ENCODE data around the gene TMEM87B. TPM values are rescaled to one million over a fixed set of nuclear protein-coding genes. Genes with fewer than 3 reads are reported as not detected.

The TMEM87B gene
- total RNA-seq, 1 experiment from 2014 or later: 37.0 TPM

DNA sequence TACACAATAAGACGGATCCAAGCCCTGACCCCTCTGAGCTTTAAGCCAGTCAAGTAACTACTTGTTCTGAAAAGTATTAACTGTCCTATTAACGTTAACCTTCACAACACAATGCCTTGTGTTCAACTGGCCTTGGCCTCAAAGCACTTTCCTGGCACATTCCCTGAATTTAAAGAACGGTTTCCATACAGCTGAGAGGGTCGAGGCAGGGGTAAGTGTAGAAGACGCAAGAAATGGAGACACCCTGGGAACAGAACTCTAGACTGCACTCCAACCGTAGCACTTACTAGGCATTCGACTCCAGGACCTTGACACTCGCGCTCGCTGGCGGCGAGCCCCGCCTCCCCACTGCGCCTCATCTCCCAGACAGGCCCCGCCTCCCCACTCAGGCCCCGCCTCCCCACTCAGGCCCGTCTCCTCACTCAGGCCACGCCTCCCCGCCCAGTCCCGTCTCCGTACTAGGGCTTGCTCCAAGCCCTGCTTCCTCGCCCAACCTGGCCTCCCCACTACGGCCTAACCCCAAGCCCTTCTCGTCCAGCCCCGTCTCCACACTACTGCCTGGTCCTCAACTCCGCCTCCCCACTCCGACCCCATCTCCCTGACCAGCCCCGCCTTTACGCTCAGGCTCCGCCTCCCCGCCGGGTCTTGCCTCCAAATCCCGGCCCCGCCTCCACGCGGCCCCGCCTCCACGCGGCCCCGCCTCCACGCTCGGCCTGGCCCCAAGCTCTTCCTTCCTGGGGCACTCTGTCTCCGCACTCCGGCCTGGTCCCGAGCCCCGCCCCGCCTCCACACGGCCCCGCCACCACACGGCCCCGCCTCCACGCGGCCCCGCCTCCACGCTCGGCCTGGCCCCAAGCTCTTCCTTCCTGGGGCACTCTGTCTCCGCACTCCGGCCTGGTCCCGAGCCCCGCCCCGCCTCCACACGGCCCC lies 887 bp upstream of the TMEM87B start:
- Mint-ChIP-seq H3K36me3 (ENCODE audit: insufficient read depth, unreplicated experiment) (peaks cover 34% of the 10 kb centered on the region), H3K27ac (ENCODE audit: unreplicated experiment) (peak overlapping the region; percentile 76), H3K4me3 (ENCODE audit: low read depth, unreplicated experiment) (peak overlapping the region; percentile 78), H3K27me3 (ENCODE audit: unreplicated experiment) (no peaks in the 10 kb centered on the region), H3K9me3 (ENCODE audit: low read depth, unreplicated experiment) (no peaks in the 10 kb centered on the region), H3K4me1 (ENCODE audit: low read depth, unreplicated experiment) (peaks cover 31% of the 10 kb centered on the region)
- CTCF ChIA-PET: interaction anchor here (0.7 to 1.5 kb wide), 5 partner anchors 21 to 166 kb away, joined by 3 to 5 read pairs (median 4); no protein-coding TSS in a partner anchor
- no TSS peak for BruUV-seq (replicated peaks)
- intact Hi-C loops (cut with micrococcal nuclease; ENCODE audit: unreplicated experiment): loop anchor here (10.0 kb wide), 1 partner anchor 61 kb away; no protein-coding TSS in a partner anchor
- DNase-seq: peak; percentile 99
- TF ChIP-seq, protein P1, sequence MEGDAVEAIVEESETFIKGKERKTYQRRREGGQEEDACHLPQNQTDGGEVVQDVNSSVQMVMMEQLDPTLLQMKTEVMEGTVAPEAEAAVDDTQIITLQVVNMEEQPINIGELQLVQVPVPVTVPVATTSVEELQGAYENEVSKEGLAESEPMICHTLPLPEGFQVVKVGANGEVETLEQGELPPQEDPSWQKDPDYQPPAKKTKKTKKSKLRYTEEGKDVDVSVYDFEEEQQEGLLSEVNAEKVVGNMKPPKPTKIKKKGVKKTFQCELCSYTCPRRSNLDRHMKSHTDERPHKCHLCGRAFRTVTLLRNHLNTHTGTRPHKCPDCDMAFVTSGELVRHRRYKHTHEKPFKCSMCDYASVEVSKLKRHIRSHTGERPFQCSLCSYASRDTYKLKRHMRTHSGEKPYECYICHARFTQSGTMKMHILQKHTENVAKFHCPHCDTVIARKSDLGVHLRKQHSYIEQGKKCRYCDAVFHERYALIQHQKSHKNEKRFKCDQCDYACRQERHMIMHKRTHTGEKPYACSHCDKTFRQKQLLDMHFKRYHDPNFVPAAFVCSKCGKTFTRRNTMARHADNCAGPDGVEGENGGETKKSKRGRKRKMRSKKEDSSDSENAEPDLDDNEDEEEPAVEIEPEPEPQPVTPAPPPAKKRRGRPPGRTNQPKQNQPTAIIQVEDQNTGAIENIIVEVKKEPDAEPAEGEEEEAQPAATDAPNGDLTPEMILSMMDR (IDR thresholded peaks at IDR 0.05; ENCODE audit: unreplicated experiment): no peak

DNA sequence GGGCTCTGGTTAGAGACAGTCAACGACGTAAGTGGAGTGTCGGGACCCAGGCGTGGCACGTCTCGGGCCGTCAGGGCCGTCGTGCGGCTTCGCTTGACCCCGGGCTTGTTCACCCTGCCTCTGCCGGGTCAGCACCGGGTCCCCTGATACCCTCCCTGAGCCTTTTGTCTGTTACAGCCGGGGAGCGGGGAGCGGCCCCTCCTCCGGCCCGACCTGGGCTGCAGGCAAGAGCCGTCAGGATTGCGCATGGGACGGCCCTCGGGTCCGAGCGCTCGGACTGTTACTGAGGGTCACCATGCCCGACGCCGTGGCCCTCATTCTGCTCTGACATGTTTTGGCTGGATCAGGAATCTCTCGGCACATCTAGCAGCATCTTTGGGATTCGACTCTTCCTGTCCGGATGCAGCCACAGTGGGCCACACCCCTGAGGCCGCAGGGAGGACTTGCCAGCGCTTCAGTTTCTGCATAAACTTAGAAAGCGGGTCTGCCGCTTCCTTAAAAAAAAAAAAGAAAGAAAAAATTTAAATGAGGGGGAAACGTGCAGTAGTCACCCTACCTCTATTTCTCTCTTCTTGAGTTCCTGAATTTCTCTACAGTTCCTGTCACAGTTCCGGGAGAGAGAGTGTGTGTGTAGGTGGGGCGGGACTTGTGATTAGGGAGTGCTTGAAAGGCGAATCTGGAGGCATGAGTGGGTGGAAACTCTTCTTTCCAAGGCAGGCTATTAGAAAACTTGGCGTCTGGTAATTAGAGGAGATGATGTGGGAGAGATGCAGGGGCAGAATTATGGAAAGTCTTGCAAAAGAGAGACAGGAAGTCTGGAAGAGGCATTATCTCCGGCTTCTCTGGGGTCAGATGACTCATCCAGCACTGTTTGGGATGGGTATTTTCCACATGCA lies 909 bp downstream of the TMEM87B start:
- H3K4me1 Mint-ChIP-seq (ENCODE audit: low read depth, unreplicated experiment): peaks cover 25% of the 10 kb centered on the region
- BruUV-seq (replicated peaks): TSS peak; percentile 92
- peak; percentile 60 for DNase-seq
- CTCF ChIA-PET: interaction anchor here (1.2 kb wide), 1 partner anchor 53 kb away, joined by 3 read pairs; no protein-coding TSS in a partner anchor
- peak overlapping the region; percentile 80 for H3K27ac Mint-ChIP-seq (ENCODE audit: unreplicated experiment)
- TF ChIP-seq, protein P1 (IDR thresholded peaks at IDR 0.05; ENCODE audit: unreplicated experiment): no peak
- intact Hi-C loops (cut with micrococcal nuclease; ENCODE audit: unreplicated experiment): loop anchor here (10.0 kb wide), 1 partner anchor 59 kb away; no protein-coding TSS in a partner anchor
- H3K27me3 Mint-ChIP-seq (ENCODE audit: unreplicated experiment): no peaks in the 10 kb centered on the region
- peak overlapping the region; percentile 78 for H3K4me3 Mint-ChIP-seq (ENCODE audit: low read depth, unreplicated experiment)
- H3K9me3 Mint-ChIP-seq (ENCODE audit: low read depth, unreplicated experiment): no peaks in the 10 kb centered on the region
- H3K36me3 Mint-ChIP-seq (ENCODE audit: insufficient read depth, unreplicated experiment): peaks cover 34% of the 10 kb centered on the region

DNA sequence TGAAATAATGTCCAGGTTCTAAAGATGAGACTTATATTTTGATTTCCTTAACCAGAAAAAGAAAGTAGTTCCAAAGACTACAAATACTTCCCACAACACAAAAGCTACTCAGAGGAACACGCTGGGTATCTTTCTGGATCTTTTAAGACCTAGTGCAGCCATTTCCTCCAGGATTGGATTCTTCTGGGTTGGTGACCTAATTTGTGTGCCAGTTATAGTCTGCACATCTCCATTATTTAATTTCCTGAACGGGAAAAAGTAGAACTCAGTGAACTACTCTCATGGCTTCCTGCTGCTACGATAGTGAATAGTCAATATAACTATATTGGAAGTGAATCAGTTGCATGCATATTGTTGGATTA lies 1.5 kb downstream of the TMEM87B start:
- Mint-ChIP-seq H3K4me1 (ENCODE audit: low read depth, unreplicated experiment) (peaks cover 25% of the 10 kb centered on the region), H3K9me3 (ENCODE audit: low read depth, unreplicated experiment) (no peaks in the 10 kb centered on the region), H3K4me3 (ENCODE audit: low read depth, unreplicated experiment) (peak overlapping the region; percentile 78), H3K27ac (ENCODE audit: unreplicated experiment) (peak overlapping the region; percentile 80), H3K36me3 (ENCODE audit: insufficient read depth, unreplicated experiment) (peaks cover 34% of the 10 kb centered on the region), H3K27me3 (ENCODE audit: unreplicated experiment) (no peaks in the 10 kb centered on the region)
- intact Hi-C loops (cut with micrococcal nuclease; ENCODE audit: unreplicated experiment): loop anchor here (10.0 kb wide), 1 partner anchor 58 kb away; no protein-coding TSS in a partner anchor
- no peak for DNase-seq
- BruUV-seq (replicated peaks): no TSS peak
- TF ChIP-seq, protein P1 (IDR thresholded peaks at IDR 0.05; ENCODE audit: unreplicated experiment): no peak
- CTCF ChIA-PET: no interaction called here

DNA sequence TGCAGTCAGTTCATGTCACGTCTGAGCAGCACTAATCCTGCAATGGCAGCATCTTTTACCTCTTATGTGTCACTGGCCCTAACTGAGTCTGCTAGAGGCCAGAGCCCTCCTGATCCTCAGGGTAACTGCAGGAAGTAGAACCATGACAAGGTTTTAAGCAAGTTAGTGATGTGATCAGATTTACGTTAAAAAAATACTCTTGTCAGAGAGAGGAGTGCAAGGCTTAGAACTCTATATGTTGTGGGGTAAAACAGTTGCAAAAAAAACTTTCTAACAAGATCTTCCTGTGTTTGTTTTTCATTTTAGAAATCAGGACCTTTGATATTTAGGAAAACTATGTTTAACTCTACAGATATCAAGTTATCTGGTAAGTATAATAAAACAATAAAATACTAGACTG lies 4.6 kb downstream of the TMEM87B start:
- TF ChIP-seq, protein P1 (IDR thresholded peaks at IDR 0.05; ENCODE audit: unreplicated experiment): no peak
- Mint-ChIP-seq H3K9me3 (ENCODE audit: low read depth, unreplicated experiment) (no peaks in the 10 kb centered on the region), H3K27me3 (ENCODE audit: unreplicated experiment) (no peaks in the 10 kb centered on the region), H3K36me3 (ENCODE audit: insufficient read depth, unreplicated experiment) (peaks cover 38% of the 10 kb centered on the region), H3K27ac (ENCODE audit: unreplicated experiment) (no peak overlapping the region), H3K4me1 (ENCODE audit: low read depth, unreplicated experiment) (peaks cover 30% of the 10 kb centered on the region), H3K4me3 (ENCODE audit: low read depth, unreplicated experiment) (no peak overlapping the region)
- BruUV-seq (replicated peaks): no TSS peak
- CTCF ChIA-PET: no interaction called here
- no peak for DNase-seq
- intact Hi-C loops (cut with micrococcal nuclease; ENCODE audit: unreplicated experiment): loop anchor here (10.0 kb wide), 1 partner anchor 55 kb away; no protein-coding TSS in a partner anchor
